ENCODE results near the gene MEX3D. TPM values are rescaled to one million over a fixed set of nuclear protein-coding genes. Genes with fewer than 3 reads are reported as not detected.
A peak's percentile ranks its signal among the peaks of the same experiment; 100 is the strongest.

Gene MEX3D
- total and polyA plus RNA-seq, 2 donors (not counting 1 experiment from before 2014, with no cell fraction given), result 0.73 to 3.0 TPM

DNA sequence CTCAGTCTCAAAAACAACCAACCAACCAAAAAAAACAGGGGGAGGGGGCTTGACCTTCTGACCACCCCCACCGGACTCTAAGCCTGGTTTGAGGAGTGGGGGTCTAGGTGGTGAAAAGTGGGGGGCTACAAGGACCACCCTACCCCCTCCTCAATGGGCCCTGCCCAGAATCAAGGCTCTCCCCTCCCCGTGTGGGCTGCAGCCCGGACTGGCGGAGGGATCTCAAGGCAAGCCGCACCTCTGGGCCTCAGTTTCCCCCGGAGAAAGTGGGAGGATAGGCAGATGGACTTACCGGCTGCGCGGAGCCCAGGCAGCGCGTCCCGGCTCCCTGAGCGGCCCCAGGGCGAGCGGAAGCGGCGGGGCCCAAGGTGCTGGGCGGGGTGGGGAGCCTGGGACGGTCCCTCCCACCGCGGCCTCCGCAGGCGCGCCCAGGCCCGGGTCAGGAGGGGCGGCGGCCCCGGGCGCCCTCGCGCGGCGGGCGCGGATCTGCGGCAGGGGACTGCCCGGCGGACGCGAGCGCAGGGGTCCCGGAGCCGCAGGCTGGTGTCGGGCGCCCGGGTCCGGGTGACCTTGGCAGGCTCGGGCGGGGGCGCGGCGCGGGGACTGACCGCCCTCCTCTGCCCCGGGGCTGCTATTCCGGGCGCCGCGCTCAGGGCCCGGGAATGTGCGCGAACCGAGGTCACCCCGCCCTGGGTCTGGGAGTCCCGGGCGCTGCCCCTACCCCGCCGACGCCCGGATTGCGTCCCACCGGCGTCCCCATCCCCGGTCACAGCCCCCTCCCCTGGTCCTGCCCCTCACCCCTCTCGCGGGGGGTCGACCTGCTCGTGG is 55.2 kb downstream of the MEX3D start, which contains the start of gene ADAMTSL5:
Gene ADAMTSL5, minus strand, starts transcription at position 349 of the 828 bp plus-strand sequence. CDS start 2,076 bp downstream, outside the sequence.
- Histone ChIP-seq H4K20me1 (ENCODE audit: control insufficient read depth, insufficient read depth, low read length, poor library complexity, severe bottlenecking) (no peaks in the 10 kb centered on the region), H3K9ac (ENCODE audit: low read length) (no peak within 1 kb of the TSS), H3K36me3 (replicated peaks in 1 of 2; ENCODE audit: control extremely low read depth in 1 of 2, control insufficient read depth in 1 of 2, extremely low read depth in 1 of 2, insufficient read depth in 2 of 2, low read length in 1 of 2) (no peaks in the 10 kb centered on the region), H3K9me3 (ENCODE audit: control extremely low read depth in 1 of 3, control insufficient read depth in 2 of 3, insufficient read depth in 1 of 3, low read length in 2 of 3) (peaks cover 0 to 39% (median 0%) of the 10 kb centered on the region in 3 donors), H3K4me3 (ENCODE audit: control extremely low read depth in 1 of 5, extremely low read depth in 1 of 5, insufficient read depth in 1 of 5, low read depth in 2 of 5, low read length in 4 of 5) (peak within 1 kb of the TSS in 3 of 5 experiments; percentile 8 to 25 (median 17)), H3K27me3 (replicated peaks in 1 of 4; ENCODE audit: control extremely low read depth in 1 of 4, control insufficient read depth in 3 of 4, insufficient read depth in 4 of 4, low read length in 3 of 4) (peaks cover 0 to 62% (median 14%) of the 10 kb centered on the region in 4 experiments), H3K4me1 (ENCODE audit: control insufficient read depth in 2 of 2, insufficient read depth in 2 of 2, low read length in 2 of 2) (peaks cover 11 to 15% of the 10 kb centered on the region in 2 donors), H3K27ac (ENCODE audit: low read length in 2 of 2) (no peak within 1 kb of the TSS), H3K4me2 (replicated peaks; ENCODE audit: low read depth, low read length, poor library complexity, severe bottlenecking) (peak within 1 kb of the TSS; percentile 74), H2AFZ (ENCODE audit: insufficient read depth, low read depth, low read length, poor library complexity, severe bottlenecking) (no peak within 1 kb of the TSS), H3K79me2 (ENCODE audit: control insufficient read depth, insufficient read depth, low read length) (no peaks in the 10 kb centered on the region)
- Mint-ChIP-seq H3K9me3 (ENCODE audit: insufficient read depth) (no peaks in the 10 kb centered on the region), H3K27ac (no peak within 1 kb of the TSS), H3K27me3 (peaks cover 41% of the 10 kb centered on the region), H3K4me1 (peaks cover 6% of the 10 kb centered on the region), H3K4me3 (peak within 1 kb of the TSS; percentile 65)
- peak; percentile 53 for DNase-seq
- intact Hi-C loops (cut with micrococcal nuclease), result no loop called here
- 3% methylated on average over 75 of the region's 78 CpGs for WGBS (ENCODE audit: insufficient coverage)
- ChIA-PET CTCF (no interaction called here), POLR2A (no interaction called here)
- peak; percentile 65 for ATAC-seq (ENCODE audit: low read depth)
- TF ChIP-seq, protein P1, sequence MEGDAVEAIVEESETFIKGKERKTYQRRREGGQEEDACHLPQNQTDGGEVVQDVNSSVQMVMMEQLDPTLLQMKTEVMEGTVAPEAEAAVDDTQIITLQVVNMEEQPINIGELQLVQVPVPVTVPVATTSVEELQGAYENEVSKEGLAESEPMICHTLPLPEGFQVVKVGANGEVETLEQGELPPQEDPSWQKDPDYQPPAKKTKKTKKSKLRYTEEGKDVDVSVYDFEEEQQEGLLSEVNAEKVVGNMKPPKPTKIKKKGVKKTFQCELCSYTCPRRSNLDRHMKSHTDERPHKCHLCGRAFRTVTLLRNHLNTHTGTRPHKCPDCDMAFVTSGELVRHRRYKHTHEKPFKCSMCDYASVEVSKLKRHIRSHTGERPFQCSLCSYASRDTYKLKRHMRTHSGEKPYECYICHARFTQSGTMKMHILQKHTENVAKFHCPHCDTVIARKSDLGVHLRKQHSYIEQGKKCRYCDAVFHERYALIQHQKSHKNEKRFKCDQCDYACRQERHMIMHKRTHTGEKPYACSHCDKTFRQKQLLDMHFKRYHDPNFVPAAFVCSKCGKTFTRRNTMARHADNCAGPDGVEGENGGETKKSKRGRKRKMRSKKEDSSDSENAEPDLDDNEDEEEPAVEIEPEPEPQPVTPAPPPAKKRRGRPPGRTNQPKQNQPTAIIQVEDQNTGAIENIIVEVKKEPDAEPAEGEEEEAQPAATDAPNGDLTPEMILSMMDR (IDR thresholded peaks at IDR 0.05), result no peak
- TF ChIP-seq EZH2 (IDR thresholded peaks at IDR 0.05; ENCODE audit: borderline replicate concordance, insufficient read depth, low read depth, low read length, poor library complexity, severe bottlenecking), result no peak
